ENCODE results near the gene PLEKHM1.

The PLEKHM1 gene

GRCh38 chr17:45402916-45403315, 87.6 kb downstream of the PLEKHM1 start:
- no peak for DNase-seq (ENCODE audit: low read depth in 1 of 2, low spot score in 1 of 2)

DNA sequence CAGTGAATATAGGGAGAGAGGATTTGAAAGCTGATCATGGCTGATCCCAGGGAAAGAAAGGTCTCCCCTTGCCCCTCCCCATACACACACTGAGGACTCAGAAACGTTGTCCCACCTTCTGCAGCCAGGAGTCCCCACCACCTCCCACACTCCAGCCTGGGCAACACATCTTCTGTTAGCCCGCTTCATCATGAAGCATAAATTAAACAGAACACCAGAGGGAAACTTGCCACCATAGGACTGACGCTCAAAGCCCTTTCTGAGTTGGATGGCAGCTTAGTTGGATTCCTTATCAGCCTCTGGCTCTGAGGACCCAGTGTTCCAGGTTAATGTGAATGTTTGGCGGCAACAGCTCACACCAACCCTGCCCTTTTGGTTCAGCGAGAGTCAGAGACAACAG, 91.7 kb downstream of the PLEKHM1 start:
- no peak for DNase-seq (ENCODE audit: low read depth in 1 of 2, low spot score in 1 of 2)

DNA sequence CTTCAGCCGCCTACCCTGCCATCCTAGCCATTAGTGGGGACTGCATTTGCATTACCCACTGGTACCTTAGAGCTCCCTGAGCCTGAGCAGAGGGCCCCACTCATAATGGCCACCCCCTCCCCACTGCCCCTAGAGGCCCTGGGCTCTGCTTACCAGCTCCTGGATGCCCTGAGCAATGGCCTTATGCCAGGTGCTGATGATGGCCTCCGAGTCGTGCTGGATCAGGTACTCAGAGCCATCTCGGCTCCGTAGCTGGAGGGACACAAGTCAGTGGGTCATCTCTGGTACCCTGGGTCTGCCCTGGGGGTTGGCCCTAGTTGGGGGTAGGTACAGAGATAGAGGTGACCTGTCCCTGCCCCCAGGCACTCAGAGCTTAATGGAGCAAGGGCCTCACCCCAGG, 92.7 kb downstream of the PLEKHM1 start:
- no peak for DNase-seq (ENCODE audit: low read depth in 1 of 2, low spot score in 1 of 2)

- DNase-seq (ENCODE audit: low read depth in 1 of 2, low spot score in 1 of 2) = no peak
Observed at GRCh38 chr17:45396496-45397205, 93.9 kb downstream of the PLEKHM1 start.

GRCh38 chr17:45395569-45396415, 94.7 kb downstream of the PLEKHM1 start:
- no peak for DNase-seq (ENCODE audit: low read depth in 1 of 2, low spot score in 1 of 2)

DNA sequence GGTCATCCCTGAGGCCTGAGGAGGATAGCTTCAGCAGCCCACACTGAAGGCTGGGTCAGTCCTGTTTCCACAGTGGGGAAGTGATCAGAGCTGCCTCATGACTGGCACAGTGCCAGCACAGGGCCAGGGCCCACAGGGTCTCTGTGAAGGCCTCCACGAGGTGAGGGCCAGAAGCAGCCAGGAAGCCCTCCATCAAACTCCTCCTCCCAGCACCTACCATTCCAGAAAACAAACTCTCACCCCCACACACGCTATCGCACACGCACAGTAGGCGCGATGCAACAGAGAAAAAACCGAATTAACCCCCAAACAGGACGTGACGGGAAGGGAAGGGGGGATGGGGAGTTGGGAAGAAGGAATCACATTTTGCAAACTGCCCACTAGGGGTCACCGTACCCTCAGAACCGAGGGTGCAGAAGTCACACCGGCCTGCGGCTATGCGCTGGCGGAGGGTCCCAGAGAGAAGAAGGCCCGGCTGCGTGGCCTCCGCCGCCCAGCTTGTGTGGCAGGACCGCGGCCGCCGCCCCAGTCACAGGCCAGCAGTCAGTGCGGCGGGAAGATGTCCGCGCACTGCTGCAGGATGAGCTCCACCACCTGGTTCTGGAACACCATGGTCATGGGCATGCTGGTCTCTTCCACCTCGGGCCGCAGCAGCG, 95.5 kb downstream of the PLEKHM1 start:
- DNase-seq (ENCODE audit: low read depth in 1 of 2, low spot score in 1 of 2) = no peak

GRCh38 chr17:45394564-45394912, 96.0 kb downstream of the PLEKHM1 start:
- no peak for DNase-seq (ENCODE audit: low read depth in 1 of 2, low spot score in 1 of 2)

- DNase-seq (ENCODE audit: low read depth in 1 of 2, low spot score in 1 of 2) = no peak
Observed at GRCh38 chr17:45394091-45394490, 96.4 kb downstream of the PLEKHM1 start.

GRCh38 chr17:45393411-45393810, 97.1 kb downstream of the PLEKHM1 start:
- DNase-seq (ENCODE audit: low read depth in 1 of 2, low spot score in 1 of 2) = no peak

GRCh38 chr17:45391918-45392317, 98.6 kb downstream of the PLEKHM1 start:
- no peak for DNase-seq (ENCODE audit: low read depth in 1 of 2, low spot score in 1 of 2)

- no peak for DNase-seq (ENCODE audit: low read depth in 1 of 2, low spot score in 1 of 2)
Observed at GRCh38 chr17:45391291-45391690, 99.2 kb downstream of the PLEKHM1 start.

DNA sequence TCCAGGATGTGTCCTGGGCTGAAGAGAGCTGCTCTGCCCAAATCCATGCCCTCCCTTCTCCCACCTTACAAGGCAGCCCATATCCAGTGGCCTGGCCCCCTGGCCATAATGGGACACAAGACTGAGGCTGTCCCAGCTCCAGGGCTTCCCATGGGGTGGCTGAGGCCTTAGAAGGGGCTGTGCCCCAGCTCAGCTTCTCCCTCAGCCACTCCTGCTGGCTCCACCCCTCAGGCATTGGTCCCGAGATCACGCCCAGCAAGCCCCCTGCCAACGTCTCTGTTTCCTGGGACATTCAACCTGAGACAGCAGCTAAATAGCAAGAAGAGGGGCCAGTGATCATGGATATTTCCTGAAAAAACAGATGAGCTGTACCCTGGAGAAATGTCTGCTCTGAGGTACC, 101.2 kb downstream of the PLEKHM1 start:
- no peak for DNase-seq (ENCODE audit: low read depth in 1 of 2, low spot score in 1 of 2)

- no peak for DNase-seq (ENCODE audit: low read depth in 1 of 2, low spot score in 1 of 2)
Observed at GRCh38 chr17:45388604-45389325, 101.8 kb downstream of the PLEKHM1 start.

DNA sequence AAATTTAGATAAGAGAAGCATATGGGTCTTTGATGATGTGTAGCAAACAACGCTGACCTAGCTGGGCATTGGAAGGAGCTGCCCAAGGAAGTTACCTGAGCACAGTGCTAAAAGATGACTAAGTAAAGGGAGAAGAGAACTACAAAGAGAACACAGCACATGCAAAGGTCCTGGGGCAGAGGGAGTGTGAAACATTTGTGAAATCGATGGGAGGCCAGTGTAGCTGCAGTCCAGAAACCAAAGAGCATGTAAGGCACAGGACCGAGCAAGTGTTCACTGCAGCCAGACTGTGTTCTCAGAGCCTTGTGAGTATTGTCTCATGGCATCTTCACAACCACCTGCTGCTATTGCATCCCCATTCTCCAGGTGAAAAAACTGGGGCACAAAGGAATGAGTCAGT, 102.8 kb downstream of the PLEKHM1 start:
- DNase-seq (ENCODE audit: low read depth in 1 of 2, low spot score in 1 of 2) = no peak

- DNase-seq (ENCODE audit: low read depth in 1 of 2, low spot score in 1 of 2) = no peak
Observed at GRCh38 chr17:45386178-45386577, 104.3 kb downstream of the PLEKHM1 start.
